Esophagus (tissue), 2 donors: Measurements from ENCODE around the gene COPG1. TPM values are rescaled to one million over a fixed set of nuclear protein-coding genes. Genes with fewer than 3 reads are reported as not detected.
"Not testable (repeated sequence)": the region's sequence is repeated elsewhere in the genome, so short reads cannot be mapped to it uniquely, and the experiment has no call there.

ENCODE experiments used
- H3K27ac ChIP-seq, 2 donors: one replicate each; pipeline ENCODE4 v1.5.1; 2013; ENCODE audit warnings: low read depth in 2 of 2, mild to moderate bottlenecking in 2 of 2, inconsistent platforms in 1 of 2, low read length in 1 of 2, moderate library complexity in 1 of 2
- H3K27me3 ChIP-seq, 2 donors: one replicate each; pipeline ENCODE4 v1.6.1; 2013; ENCODE audit warnings: low read length in 2 of 2, control low read depth in 1 of 2, mild to moderate bottlenecking in 1 of 2; ENCODE audit not compliant: insufficient read depth in 2 of 2, control insufficient read depth in 1 of 2
- H3K36me3 ChIP-seq, 2 donors: one replicate each; pipeline ENCODE4 v1.6.1; 2013; ENCODE audit warnings: low read length in 1 of 2; ENCODE audit not compliant: control insufficient read depth in 2 of 2, insufficient read depth in 2 of 2
- H3K4me1 ChIP-seq, 2 donors: one replicate each; pipeline ENCODE4 v1.6.1; 2013; ENCODE audit warnings: low read length in 1 of 2; ENCODE audit not compliant: control insufficient read depth in 2 of 2, insufficient read depth in 2 of 2
- H3K4me3 ChIP-seq, 2 donors: one replicate each; pipeline ENCODE4 v1.5.1; 2013; ENCODE audit warnings: low read length in 2 of 2, mild to moderate bottlenecking in 2 of 2, low read depth in 1 of 2, moderate library complexity in 1 of 2
- H3K9me3 ChIP-seq, 2 donors: one replicate each; pipeline ENCODE4 v1.6.1; 2013; ENCODE audit warnings: mild to moderate bottlenecking in 2 of 2, low read depth in 1 of 2, low read length in 1 of 2, moderate library complexity in 1 of 2; ENCODE audit not compliant: control insufficient read depth in 2 of 2, insufficient read depth in 1 of 2
- WGBS, 2 donors: extraction: QIAGEN DNeasy Blood & Tissue Kit; methylation state at CpG; one replicate each; pipeline ENCODE4 v1.1.7; 2013; 5-methylcytosine and 5-hydroxymethylcytosine counted together
- polyA plus RNA-seq, 2 donors: library from polyadenylated mRNA; stranded (reverse); fragments of 200-250 nt; gene quantifications; one replicate each; pipeline ENCODE4 v1.2.3, GENCODE V29; 2013
- donor health status: healthy with polysubstance abuse.
- donor health status: Bipolar disorder and iron deficiency.

Gene COPG1, protein sequence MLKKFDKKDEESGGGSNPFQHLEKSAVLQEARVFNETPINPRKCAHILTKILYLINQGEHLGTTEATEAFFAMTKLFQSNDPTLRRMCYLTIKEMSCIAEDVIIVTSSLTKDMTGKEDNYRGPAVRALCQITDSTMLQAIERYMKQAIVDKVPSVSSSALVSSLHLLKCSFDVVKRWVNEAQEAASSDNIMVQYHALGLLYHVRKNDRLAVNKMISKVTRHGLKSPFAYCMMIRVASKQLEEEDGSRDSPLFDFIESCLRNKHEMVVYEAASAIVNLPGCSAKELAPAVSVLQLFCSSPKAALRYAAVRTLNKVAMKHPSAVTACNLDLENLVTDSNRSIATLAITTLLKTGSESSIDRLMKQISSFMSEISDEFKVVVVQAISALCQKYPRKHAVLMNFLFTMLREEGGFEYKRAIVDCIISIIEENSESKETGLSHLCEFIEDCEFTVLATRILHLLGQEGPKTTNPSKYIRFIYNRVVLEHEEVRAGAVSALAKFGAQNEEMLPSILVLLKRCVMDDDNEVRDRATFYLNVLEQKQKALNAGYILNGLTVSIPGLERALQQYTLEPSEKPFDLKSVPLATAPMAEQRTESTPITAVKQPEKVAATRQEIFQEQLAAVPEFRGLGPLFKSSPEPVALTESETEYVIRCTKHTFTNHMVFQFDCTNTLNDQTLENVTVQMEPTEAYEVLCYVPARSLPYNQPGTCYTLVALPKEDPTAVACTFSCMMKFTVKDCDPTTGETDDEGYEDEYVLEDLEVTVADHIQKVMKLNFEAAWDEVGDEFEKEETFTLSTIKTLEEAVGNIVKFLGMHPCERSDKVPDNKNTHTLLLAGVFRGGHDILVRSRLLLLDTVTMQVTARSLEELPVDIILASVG
- polyA plus RNA-seq, result 10 to 100 TPM; 75.6 TPM

DNA sequence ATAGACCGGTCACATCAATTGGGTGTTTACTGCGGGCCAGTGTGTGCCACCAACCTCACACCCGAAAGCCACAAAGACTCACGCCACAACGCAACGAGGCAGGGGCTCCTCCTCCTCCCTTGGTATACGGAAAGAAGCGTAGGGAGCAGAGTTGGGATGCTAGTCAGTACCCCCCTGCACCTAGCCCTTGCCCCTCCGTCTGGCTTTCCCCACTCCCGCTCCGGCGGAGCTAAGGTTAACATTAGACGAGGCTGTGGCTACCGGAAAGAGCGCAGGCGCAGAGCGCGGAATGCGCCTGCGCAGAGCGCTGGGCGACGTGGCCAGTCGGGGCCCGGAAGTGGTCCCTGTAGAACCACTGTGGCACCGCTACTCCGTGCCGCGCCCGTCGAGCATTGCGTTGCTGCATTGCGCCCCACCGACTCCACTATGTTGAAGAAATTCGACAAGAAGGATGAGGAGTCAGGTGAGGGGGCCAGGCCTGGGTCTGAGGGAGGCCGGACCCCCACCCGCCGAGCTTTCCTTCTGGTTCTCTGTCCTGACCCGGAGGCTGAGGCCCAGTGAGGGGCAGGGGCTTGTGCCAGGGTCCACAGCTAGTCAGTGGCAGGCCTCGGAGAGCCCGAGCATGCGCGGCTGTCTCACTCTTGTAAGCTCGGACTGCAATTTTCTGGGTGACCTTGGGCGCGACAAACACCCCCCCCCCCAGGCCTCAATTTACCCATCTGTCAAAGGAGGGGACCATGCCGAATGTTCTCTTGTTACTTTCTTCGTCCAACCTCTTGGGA lies at the start of gene COPG1:
Gene COPG1 (plus strand): TSS at position 323 of the 782 bp plus-strand sequence. CDS start 104 bp downstream, at position 427.
- 0% methylated on average over 48 of the region's 48 CpGs for WGBS, 2 donors

DNA sequence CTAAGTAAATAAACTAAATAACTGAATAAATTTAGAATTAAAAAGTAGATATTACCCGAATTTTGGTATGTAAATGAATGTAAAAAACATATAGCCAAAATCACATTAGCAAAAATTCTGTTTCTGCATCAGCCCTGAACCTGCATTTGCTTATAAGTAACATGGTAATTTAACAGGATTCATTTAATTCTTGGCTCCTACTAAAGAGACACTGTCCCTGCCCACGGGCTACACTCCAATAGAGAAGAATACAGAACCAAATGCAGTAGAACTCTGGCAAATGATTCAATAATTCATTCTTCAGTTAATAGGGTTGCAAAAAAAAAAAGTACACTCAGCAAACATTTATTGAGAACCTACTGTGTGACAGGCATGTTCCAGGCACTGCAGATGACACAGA lies 44.9 kb upstream of the COPG1 start:
- 61 to 75% methylated on average over 2 of the region's 2 CpGs for WGBS, 2 donors
- Histone ChIP-seq H3K4me1 (no peaks in the 10 kb centered on the region), H3K4me3 (no peak overlapping the region), H3K9me3 (no peaks in the 10 kb centered on the region), H3K36me3 (no peaks in the 10 kb centered on the region), H3K27me3 (no peaks in the 10 kb centered on the region), H3K27ac (no peak overlapping the region)

More for the DNA sequence above, at the start of gene COPG1:
- Histone ChIP-seq H3K27ac (peak within 1 kb of the TSS; percentile 82 to 86), H3K27me3 (no peaks in the 10 kb centered on the region), H3K4me3 (peak within 1 kb of the TSS; percentile 91 to 93), H3K4me1 (peaks cover 0 to 11% of the 10 kb centered on the region in 2 donors), H3K36me3 (peaks cover 4 to 6% of the 10 kb centered on the region in 2 donors), H3K9me3 (no peaks in the 10 kb centered on the region)

DNA sequence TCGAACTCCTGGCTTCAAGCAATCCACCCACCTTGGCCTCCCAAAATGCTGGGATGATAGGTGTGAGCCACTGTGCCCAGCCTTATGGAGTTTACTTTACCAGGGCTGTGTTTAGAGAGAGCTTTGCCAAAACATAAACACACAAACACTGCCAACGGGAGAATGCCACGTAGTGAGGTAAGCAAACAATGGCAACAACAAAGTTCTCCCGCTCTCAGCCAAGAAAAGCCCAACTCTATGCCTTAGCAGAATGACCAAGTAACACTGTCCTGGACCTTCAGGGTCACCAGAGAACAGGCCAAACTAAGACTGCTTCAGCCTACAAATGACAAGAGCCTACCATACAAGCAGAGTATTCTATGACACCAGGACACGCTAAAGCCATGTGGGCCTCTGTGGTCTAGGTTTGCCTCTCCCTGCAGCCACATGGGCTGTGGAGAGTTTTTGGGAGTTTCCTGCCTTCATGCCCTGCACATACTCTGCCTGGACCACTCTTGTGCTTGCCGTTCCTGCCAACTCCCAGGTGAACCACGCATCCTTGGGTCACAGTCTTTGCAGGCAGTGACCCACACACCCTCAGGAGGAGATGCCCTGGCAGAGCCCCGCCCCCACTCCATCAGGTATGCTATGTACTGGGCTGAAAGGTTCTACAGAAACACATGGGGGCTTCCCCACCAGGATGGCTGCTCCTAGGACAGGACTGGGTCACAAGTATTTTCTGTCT lies 44.1 kb upstream of the COPG1 start:
- 80 to 82% methylated on average over 8 of the region's 8 CpGs for WGBS, 2 donors
- H3K27ac ChIP-seq, result no peak overlapping the region
- H3K4me1 ChIP-seq, result no peaks in the 10 kb centered on the region
- no peaks in the 10 kb centered on the region for H3K36me3 ChIP-seq
- H3K9me3 ChIP-seq, result no peaks in the 10 kb centered on the region
- H3K4me3 ChIP-seq, result no peak overlapping the region
- H3K27me3 ChIP-seq, result no peaks in the 10 kb centered on the region

DNA sequence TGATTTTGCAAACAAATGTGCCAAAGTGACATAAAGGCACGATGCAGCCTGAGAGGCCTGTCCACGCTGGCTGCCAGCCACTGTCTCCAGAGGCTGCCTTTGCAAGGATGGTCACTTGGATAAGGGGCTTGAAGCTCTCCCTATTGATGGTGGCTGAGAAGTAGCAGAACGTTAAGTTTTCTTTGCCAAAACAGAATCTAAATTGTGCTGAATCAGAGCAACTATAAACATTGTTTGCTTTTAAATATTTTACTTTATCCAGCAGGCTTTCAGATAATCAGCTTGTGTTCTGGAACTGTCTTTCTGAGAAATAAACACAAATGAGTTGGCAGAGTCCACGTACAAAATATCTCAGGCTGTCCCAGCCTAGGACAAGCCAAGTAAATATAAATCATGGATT lies 41.9 kb upstream of the COPG1 start:
- no peak overlapping the region for H3K4me3 ChIP-seq
- H3K27ac ChIP-seq, result peak overlapping the region in 1 of 2 donors; percentile 69
- no peaks in the 10 kb centered on the region for H3K36me3 ChIP-seq
- no peaks in the 10 kb centered on the region for H3K9me3 ChIP-seq
- peaks cover 0 to 3% of the 10 kb centered on the region in 2 donors for H3K4me1 ChIP-seq
- no peaks in the 10 kb centered on the region for H3K27me3 ChIP-seq
- 44 to 59% methylated on average over 4 of the region's 4 CpGs for WGBS, 2 donors

DNA sequence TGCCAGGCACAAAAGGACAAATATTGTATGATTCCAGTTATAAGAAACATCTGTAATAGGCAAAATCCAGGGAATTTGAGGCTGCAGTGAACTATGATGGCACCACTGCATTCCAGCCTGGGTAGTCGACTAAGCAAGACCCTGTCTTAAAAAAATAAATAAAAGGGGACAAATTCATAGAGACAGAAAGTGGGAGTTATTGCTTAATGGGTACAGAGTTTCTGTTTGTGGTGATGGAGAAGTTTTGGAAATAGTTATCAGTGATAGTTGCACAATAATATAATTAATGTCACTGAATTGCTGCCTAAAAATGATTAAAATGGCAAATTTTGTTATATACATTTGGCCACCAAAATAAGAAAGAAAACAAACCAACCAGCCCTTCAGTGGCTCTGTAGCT lies 38.1 kb upstream of the COPG1 start:
- Histone ChIP-seq H3K4me3 (no peak overlapping the region), H3K4me1 (peaks cover 0 to 3% of the 10 kb centered on the region in 2 donors), H3K9me3 (no peaks in the 10 kb centered on the region), H3K27ac (peak overlapping the region; percentile 70 to 90), H3K27me3 (no peaks in the 10 kb centered on the region), H3K36me3 (no peaks in the 10 kb centered on the region)
- 59% methylated on average over 1 of the region's 1 CpG for WGBS, 2 donors

DNA sequence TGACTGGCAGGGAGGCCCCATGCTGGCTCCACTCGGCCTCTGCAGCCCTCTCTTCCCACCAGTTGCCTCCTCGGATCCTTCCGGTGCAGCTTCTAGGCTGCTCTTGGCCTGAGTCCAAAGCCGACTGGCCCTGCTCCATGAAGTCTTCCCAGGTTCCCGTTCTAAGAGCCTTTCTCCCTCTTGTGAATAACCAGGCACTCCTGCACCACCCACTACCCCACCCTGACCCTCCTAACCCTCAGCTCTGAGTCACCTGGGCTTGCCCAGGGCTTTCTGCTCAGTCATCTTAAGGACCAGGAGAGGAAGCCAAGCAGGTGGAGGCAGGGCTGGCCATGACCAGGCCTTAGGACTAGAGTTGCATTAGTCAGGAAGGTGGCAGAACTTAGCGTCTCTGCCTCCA lies 37.6 kb upstream of the COPG1 start:
- Histone ChIP-seq H3K36me3 (no peaks in the 10 kb centered on the region), H3K27me3 (no peaks in the 10 kb centered on the region), H3K4me3 (no peak overlapping the region), H3K9me3 (no peaks in the 10 kb centered on the region), H3K27ac (peak overlapping the region; percentile 70 to 90), H3K4me1 (peaks cover 0 to 3% of the 10 kb centered on the region in 2 donors)
- 10 to 13% methylated on average over 6 of the region's 6 CpGs for WGBS, 2 donors

DNA sequence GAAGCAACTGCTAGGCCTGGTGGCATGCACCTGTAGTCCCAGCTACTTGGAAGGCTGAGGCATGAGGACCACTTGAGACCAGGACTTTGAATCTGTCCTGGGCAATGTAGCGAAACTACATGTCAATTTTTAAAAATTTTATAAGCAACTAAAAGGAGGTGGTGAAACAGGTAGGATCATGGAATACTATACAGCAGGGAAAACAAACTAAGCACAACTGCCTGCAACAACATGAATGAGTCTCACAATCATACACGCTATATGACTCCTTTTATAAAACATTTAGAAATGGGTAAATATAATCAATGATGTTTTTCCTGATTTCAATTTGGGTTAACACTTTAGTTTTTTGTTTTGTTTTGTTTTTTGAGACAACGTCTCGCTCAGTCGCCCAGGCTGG lies 36.2 kb upstream of the COPG1 start:
- Histone ChIP-seq H3K36me3 (no peaks in the 10 kb centered on the region), H3K27ac (no peak overlapping the region), H3K9me3 (no peaks in the 10 kb centered on the region), H3K27me3 (no peaks in the 10 kb centered on the region), H3K4me3 (no peak overlapping the region), H3K4me1 (peaks cover 0 to 3% of the 10 kb centered on the region in 2 donors)
- WGBS, 2 donors, result 96 to 97% methylated on average over 5 of the region's 5 CpGs

DNA sequence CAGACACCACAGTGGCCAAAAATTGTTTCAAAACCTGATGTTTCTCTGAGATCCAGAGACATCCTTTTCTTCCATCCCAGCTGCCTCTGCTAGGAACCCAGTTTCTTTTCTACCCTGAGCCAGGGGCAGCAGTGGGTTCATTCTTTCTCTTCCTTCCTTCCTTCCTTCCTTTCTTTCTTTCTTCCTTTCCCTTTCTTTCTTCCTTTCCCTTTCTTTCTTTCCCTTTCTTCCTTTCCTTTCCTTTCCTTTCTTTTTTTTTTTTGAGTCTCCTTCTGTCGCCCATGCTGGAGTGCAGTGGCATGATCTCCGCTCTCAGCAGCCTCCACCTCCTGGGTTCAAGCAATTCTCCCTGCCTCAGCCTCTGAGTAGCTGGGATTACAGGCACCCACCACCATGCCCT lies 30.7 kb upstream of the COPG1 start:
- WGBS, 2 donors, result 83 to 94% methylated on average over 2 of the region's 2 CpGs
- Histone ChIP-seq H3K4me1 (no peaks in the 10 kb centered on the region), H3K36me3 (no peaks in the 10 kb centered on the region), H3K9me3 (no peaks in the 10 kb centered on the region), H3K27ac (no peak overlapping the region), H3K4me3 (no peak overlapping the region), H3K27me3 (no peaks in the 10 kb centered on the region)

DNA sequence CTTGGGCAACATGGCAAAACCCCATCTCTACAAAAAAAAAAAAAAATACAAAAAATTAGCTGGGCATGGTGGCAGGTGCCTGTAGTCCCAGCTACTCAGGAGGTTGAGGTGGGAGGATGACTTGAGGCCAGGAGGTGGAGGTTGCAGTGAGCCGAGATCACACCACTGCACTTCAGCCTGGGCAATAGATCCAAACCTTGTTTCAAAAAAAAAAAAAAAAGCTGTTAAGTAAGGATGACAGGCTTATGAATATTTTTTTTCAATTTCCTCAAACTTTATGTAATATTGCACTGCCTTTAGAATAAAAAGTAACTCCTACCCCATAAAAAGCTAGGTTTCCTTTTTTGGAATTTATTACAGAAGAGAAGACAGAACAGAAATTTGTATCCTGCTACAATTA lies 25.0 kb upstream of the COPG1 start:
- not testable (repeated sequence) for H3K36me3 ChIP-seq, H3K27me3 ChIP-seq, H3K4me3 ChIP-seq, H3K9me3 ChIP-seq, H3K27ac ChIP-seq
- WGBS, 2 donors, result 36 to 92% methylated on average over 1 of the region's 1 CpG
- H3K4me1 ChIP-seq, result peaks cover under 1 to 12% of the 10 kb centered on the region in 2 donors
